GM10266 (cell line): Measurements from ENCODE around the gene ATP10A.

Source experiments
- DNase-seq: peaks from one replicate; pipeline ENCODE4 v3.0.0; 2012; ENCODE audit errors: extremely low spot score
- TF ChIP-seq, protein P1 (sequence below): IDR thresholded peaks from 2 replicates; pipeline ENCODE4 v1.5.1; 2012; ENCODE audit warnings: mild to moderate bottlenecking, low read depth; ENCODE audit not compliant: control insufficient read depth, insufficient read depth; ENCODE audit errors: missing control alignments

The ATP10A gene

DNA sequence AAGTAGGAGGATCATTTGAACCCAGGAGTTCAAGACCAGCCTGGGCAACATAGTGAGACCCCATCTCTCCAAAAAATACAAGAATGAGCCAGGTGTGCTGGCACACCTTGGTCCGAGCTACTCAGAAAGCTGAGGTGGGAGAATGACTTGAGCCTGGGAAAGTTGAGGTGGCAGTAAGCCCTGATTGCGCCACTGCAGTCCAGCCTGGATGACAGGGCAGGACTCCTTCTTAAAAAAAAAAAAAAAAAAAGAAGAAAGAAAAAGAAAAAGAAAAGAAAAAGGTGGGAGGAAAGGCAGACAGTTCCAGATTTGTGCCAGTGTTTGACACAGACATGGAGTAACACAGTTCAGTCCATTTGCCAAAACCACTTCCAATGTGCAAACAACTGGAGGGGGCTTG, 75.7 kb downstream of the ATP10A start:
- TF ChIP-seq, protein P1, sequence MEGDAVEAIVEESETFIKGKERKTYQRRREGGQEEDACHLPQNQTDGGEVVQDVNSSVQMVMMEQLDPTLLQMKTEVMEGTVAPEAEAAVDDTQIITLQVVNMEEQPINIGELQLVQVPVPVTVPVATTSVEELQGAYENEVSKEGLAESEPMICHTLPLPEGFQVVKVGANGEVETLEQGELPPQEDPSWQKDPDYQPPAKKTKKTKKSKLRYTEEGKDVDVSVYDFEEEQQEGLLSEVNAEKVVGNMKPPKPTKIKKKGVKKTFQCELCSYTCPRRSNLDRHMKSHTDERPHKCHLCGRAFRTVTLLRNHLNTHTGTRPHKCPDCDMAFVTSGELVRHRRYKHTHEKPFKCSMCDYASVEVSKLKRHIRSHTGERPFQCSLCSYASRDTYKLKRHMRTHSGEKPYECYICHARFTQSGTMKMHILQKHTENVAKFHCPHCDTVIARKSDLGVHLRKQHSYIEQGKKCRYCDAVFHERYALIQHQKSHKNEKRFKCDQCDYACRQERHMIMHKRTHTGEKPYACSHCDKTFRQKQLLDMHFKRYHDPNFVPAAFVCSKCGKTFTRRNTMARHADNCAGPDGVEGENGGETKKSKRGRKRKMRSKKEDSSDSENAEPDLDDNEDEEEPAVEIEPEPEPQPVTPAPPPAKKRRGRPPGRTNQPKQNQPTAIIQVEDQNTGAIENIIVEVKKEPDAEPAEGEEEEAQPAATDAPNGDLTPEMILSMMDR: no peak
- no peak for DNase-seq

DNA sequence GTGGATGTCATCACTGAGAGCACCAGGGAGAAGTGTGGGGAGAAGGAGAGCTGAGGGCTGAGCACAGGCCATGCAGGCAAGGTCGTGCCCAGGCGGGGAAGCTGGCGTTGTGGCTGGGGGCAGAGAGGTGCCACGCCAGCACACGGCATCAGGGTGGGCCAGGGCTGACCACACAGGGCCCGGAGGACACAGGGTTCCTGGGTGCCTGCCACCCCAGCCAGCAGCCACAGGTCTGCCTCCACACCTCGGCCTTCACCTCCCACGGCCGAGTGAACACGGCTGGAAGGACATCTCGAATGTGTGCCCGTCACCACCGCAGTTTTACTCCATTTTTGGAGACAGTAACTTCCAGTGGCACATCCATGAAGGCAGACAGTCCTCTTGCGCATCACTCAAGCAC, 77.1 kb downstream of the ATP10A start:
- DNase-seq: no peak
- TF ChIP-seq, protein P1: no peak

DNA sequence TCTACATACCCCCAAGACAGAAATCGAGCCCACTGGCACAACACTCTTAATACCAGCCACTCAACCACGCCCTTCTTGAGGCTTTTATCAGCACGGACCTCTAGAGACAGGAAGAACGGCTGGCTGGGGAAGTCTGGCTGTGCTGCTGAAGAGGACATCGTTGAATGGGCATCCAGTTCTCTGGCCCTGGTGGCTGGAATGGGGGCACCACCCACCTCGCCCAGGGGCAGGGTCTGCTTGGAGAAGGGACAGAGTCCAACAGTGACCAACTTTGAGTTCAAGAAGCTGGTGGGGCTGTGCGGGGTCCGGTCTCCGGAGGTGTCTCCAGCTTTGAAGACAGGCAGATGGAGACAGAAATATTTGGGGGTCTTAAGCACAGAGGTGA, 77.5 kb downstream of the ATP10A start:
- no peak for DNase-seq

DNA sequence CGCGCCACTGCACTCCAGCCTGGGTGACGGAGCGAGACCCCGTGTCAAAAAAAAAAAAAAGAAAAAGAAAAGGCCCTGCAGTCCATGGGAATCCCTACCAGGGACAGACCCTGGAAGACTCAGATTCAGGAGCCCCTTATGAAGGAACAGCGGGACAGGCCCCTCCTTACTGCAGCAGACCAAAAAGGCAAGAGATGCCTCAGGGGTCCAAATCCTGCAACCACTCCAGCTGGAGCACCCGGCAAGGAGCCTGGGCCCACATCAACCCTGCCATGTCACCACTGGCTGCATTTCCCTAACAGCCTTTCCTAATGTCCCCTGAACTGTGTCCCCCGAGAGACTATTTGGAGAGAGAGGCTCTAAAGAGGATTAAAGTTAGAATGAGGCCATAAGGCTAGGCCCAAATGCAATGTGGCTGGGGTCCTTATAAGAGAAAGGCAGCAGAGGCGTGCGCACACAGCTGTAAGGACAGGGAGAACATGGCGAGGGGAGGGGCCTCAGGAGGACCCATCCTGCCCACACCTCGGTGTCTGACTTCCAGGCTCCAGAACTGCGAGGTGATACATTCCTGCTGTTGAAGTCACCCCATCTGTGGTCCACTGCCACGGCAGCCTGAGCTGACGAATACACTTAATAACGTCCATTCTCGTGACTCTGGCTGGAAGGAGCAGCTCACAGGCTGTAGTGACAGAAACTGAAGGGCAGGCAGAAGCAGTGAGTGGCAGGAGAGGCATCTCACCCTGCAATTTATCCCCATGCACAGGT, 78.1 kb downstream of the ATP10A start:
- TF ChIP-seq, protein P1: no peak

More for the DNA sequence above, 77.5 kb downstream of the ATP10A start:
- TF ChIP-seq, protein P1: no peak

DNA sequence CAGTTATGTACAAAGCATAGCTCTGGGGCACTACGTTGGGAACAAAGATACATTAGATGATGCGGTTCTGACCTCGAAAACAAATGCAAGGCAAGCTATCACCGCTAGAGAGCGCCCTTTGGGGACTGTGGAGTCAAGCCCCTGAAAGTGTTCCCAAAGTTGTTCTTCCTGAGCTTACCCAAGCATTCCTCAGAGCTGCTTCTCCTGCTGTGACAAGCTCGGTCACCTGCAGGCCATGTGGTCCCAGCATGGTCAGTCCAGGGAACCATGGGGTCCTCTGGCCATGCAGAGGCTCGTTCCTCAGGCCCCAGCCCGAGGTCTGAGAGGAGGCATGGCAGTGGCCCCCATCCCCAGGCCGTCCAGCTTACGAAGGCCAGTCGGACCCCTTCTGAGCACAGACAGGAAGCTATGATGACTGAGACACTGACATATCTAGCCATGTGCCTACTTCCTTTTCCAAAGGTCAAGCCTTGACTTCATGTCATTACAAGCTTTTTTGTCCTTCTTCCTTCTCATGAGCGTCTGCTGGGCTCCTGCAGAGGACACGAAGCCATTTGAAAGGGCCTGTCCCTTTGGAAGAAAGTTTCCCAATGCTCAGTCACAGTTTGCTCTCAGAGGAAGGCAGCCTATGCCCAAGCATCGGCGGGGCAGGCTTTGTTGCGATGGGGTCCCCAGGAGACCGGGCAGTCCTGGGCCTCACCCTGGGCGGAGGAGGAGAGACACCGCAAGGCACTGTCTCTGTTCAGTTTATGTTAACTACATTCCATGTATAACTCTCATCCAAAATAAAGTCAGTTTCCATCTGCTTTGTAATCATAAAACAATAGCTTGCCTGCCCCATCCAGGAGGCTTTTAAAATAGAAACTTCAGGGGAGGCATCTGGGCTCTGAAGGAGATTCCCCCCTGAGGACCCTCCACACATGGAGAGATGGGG, 79.3 kb downstream of the ATP10A start:
- no peak for DNase-seq

More for the DNA sequence above, 78.1 kb downstream of the ATP10A start:
- DNase-seq: no peak

DNA sequence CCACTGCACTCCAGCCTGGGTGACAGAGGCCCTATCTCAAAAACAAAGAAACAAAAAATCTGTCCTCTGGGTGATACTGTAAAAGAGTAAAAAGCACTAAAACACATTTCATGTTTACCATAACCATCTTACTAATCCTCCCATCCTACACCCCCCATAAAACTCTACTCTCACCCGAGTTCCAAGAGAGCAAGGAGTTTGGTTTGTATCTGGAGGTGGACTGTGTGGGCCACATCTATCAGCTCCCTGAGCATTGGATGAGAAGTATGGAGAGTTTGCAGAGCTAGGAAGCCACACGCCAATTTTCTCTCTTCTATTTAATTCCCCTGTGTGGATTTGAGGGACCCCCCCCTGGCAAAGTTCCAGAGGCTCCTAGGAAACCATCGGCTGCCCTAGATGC, 80.0 kb downstream of the ATP10A start:
- no peak for DNase-seq
- TF ChIP-seq, protein P1: no peak

More for the DNA sequence above, 79.3 kb downstream of the ATP10A start:
- TF ChIP-seq, protein P1: no peak
